GM23248 (cell line): ENCODE data around the gene MVP.

Experiments used
- EZH2 ChIP-seq: fragments of 200-600 bp; sonication (generic); IDR thresholded peaks from 2 replicates; pipeline ENCODE4 v1.6.1; 2018; ENCODE audit warnings: antibody characterized with exemption, mild to moderate bottlenecking; ENCODE audit not compliant: insufficient read depth, poor library complexity, severe bottlenecking
- EZH2phosphoT487 ChIP-seq: fragments of 200-600 bp; sonication (generic); IDR thresholded peaks from 2 replicates; pipeline ENCODE4 v1.6.1; 2018; ENCODE audit warnings: antibody characterized with exemption, moderate library complexity, mild to moderate bottlenecking, low read depth; ENCODE audit not compliant: insufficient read depth

GRCh38 chr16:29845656-29846055 lies 25.4 kb downstream of the MVP start:
- TF ChIP-seq EZH2phosphoT487 (no peak), EZH2 (no peak)
